H9 (cell line): ENCODE results near the gene FOXO1. TPM values are rescaled to one million over a fixed set of nuclear protein-coding genes. Genes with fewer than 3 reads are reported as not detected.

Source experiments
- DNase-seq: peaks from one replicate; pipeline ENCODE4 v3.0.0-alpha.2; 2017
- H2AFZ ChIP-seq: one replicate; pipeline ENCODE4 v1.6.1; 2013; ENCODE audit warnings: mild to moderate bottlenecking, low read length, control low read depth, moderate library complexity
- H2AK5ac ChIP-seq: 2 replicates; pipeline ENCODE4 v1.6.1; 2013; ENCODE audit warnings: low read length, control low read depth, mixed read lengths; ENCODE audit not compliant: insufficient read length
- H2BK120ac ChIP-seq: one replicate; pipeline ENCODE4 v1.6.1; 2013; ENCODE audit warnings: low read depth, mild to moderate bottlenecking, low read length, control low read depth, inconsistent platforms; ENCODE audit not compliant: poor library complexity, severe bottlenecking
- H2BK12ac ChIP-seq: 2 replicates; pipeline ENCODE4 v1.6.1; 2013; ENCODE audit warnings: low read length, control low read depth, mixed read lengths, low read depth; ENCODE audit not compliant: insufficient read length
- H2BK15ac ChIP-seq: 2 replicates; pipeline ENCODE4 v1.6.1; 2013; ENCODE audit warnings: low read depth, low read length, control low read depth
- H2BK20ac ChIP-seq: one replicate; pipeline ENCODE4 v1.6.1; 2013; ENCODE audit warnings: low read depth, mild to moderate bottlenecking, low read length, control low read depth, inconsistent platforms; ENCODE audit not compliant: poor library complexity, severe bottlenecking
- H2BK5ac ChIP-seq: 2 replicates; pipeline ENCODE4 v1.6.1; 2013; ENCODE audit warnings: low read length, control low read depth, mixed read lengths; ENCODE audit not compliant: insufficient read length
- H3K14ac ChIP-seq: 2 replicates; pipeline ENCODE4 v1.6.1; 2013; ENCODE audit warnings: low read length, control low read depth; ENCODE audit not compliant: insufficient read depth
- H3K18ac ChIP-seq: 2 replicates; pipeline ENCODE4 v1.6.1; 2013; ENCODE audit warnings: low read depth, mild to moderate bottlenecking, mixed read lengths, low read length, control low read depth; ENCODE audit not compliant: insufficient read length
- H3K23ac ChIP-seq: 2 replicates; pipeline ENCODE4 v1.6.1; 2013; ENCODE audit warnings: low read length, control low read depth, mixed read lengths, low read depth; ENCODE audit not compliant: insufficient read length
- H3K23me2 ChIP-seq: 2 replicates; pipeline ENCODE4 v1.6.1; 2013; ENCODE audit warnings: low read depth, mild to moderate bottlenecking, mixed read lengths, low read length, control low read depth; ENCODE audit not compliant: insufficient read length, poor library complexity, severe bottlenecking
- H3K27ac ChIP-seq: 2 replicates; pipeline ENCODE4 v1.5.1; 2013; ENCODE audit warnings: low read length, control low read depth, mixed read lengths, low read depth; ENCODE audit not compliant: insufficient read length
- H3K27me3 ChIP-seq: 2 replicates; pipeline ENCODE4 v1.6.1; 2013; ENCODE audit warnings: low read length, control low read depth, inconsistent platforms; ENCODE audit not compliant: insufficient read depth
- H3K4ac ChIP-seq: 2 replicates; pipeline ENCODE4 v1.6.1; 2013; ENCODE audit warnings: low read depth, mild to moderate bottlenecking, control low read depth, inconsistent platforms, low read length, moderate library complexity
- H3K4me1 ChIP-seq: 2 replicates; pipeline ENCODE4 v1.6.1; 2013; ENCODE audit warnings: low read length, control low read depth, inconsistent platforms; ENCODE audit not compliant: insufficient read depth
- H3K4me2 ChIP-seq: 2 replicates; pipeline ENCODE4 v1.6.1; 2013; ENCODE audit warnings: low read length, control low read depth, mixed read lengths; ENCODE audit not compliant: insufficient read length, insufficient read depth
- H3K56ac ChIP-seq: 2 replicates; pipeline ENCODE4 v1.6.1; 2013; ENCODE audit warnings: low read depth, mild to moderate bottlenecking, mixed read lengths, low read length, control low read depth; ENCODE audit not compliant: insufficient read length
- H3K79me1 ChIP-seq: 2 replicates; pipeline ENCODE4 v1.6.1; 2013; ENCODE audit warnings: low read depth, mild to moderate bottlenecking, moderate library complexity, low read length, control low read depth, inconsistent platforms; ENCODE audit not compliant: insufficient read depth, poor library complexity, severe bottlenecking
- H3K79me2 ChIP-seq: 2 replicates; pipeline ENCODE4 v1.6.1; 2013; ENCODE audit warnings: low read length, control low read depth, inconsistent platforms; ENCODE audit not compliant: insufficient read depth
- H3K9ac ChIP-seq: 2 replicates; pipeline ENCODE4 v1.6.1; 2013; ENCODE audit warnings: low read length, control low read depth, mixed read lengths; ENCODE audit not compliant: insufficient read length; ENCODE audit errors: extremely low read depth
- H3K9me3 ChIP-seq: one replicate; pipeline ENCODE4 v1.6.1; 2013; ENCODE audit warnings: low read depth, low read length, inconsistent platforms; ENCODE audit not compliant: control insufficient read depth
- H3T11ph ChIP-seq: one replicate; pipeline ENCODE4 v1.6.1; 2013; ENCODE audit warnings: mild to moderate bottlenecking, low read length, control low read depth, inconsistent platforms
- H4K20me1 ChIP-seq: one replicate; pipeline ENCODE4 v1.6.1; 2013; ENCODE audit not compliant: control insufficient read depth, insufficient read length, insufficient read depth
- H4K5ac ChIP-seq: 2 replicates; pipeline ENCODE4 v1.6.1; 2013; ENCODE audit warnings: low read depth, mild to moderate bottlenecking, mixed read lengths, low read length, control low read depth; ENCODE audit not compliant: insufficient read length
- H4K8ac ChIP-seq: replicated peaks from 2 replicates; pipeline ENCODE4 v1.6.1; 2013; ENCODE audit warnings: low read length, control low read depth, mixed read lengths, low read depth; ENCODE audit not compliant: insufficient read length
- H4K91ac ChIP-seq: 2 replicates; pipeline ENCODE4 v1.6.1; 2013; ENCODE audit warnings: low read depth, mild to moderate bottlenecking, moderate library complexity, mixed read lengths, low read length, control low read depth; ENCODE audit not compliant: insufficient read length
- H3K27ac Mint-ChIP-seq, 3 experiments: 2 replicates in 2 of 3; 3 replicates in 1 of 3; pipeline ENCODE4 v1.8.0; 2020 to 2021; ENCODE audit warnings: mixed read lengths in 3 of 3, mild to moderate bottlenecking in 1 of 3, moderate library complexity in 1 of 3
- H3K27me3 Mint-ChIP-seq: 2 replicates; pipeline ENCODE4 v1.8.0; 2021; ENCODE audit warnings: low read depth, mild to moderate bottlenecking, moderate library complexity, mixed read lengths
- H3K36me3 Mint-ChIP-seq, 3 experiments: 2 replicates in 2 of 3; 3 replicates in 1 of 3; pipeline ENCODE4 v1.8.0; 2020 to 2021; ENCODE audit warnings: low read depth in 3 of 3, mixed read lengths in 3 of 3; ENCODE audit not compliant: insufficient read depth in 1 of 3
- H3K4me1 Mint-ChIP-seq, 2 experiments: 2 replicates each; pipeline ENCODE4 v1.8.0; 2020; ENCODE audit warnings: mixed read lengths in 2 of 2
- H3K4me3 Mint-ChIP-seq, 2 experiments: 2 replicates in 1 of 2; 3 replicates in 1 of 2; pipeline ENCODE4 v1.8.0; 2020 to 2021; ENCODE audit warnings: mild to moderate bottlenecking in 2 of 2, mixed read lengths in 2 of 2, moderate library complexity in 1 of 2
- H3K9me3 Mint-ChIP-seq, 2 experiments: 2 replicates in 1 of 2; 3 replicates in 1 of 2; pipeline ENCODE4 v1.8.0; 2020; ENCODE audit warnings: mild to moderate bottlenecking in 2 of 2, mixed read lengths in 2 of 2, moderate library complexity in 1 of 2
- CTCF ChIP-seq: fragments of 200-600 bp; sonication (generic); conservative IDR thresholded peaks from 3 replicates; pipeline ENCODE4 v1.8.0; 2021; ENCODE audit warnings: antibody characterized with exemption, mild to moderate bottlenecking
- WGBS: extraction: QIAGEN DNeasy Blood & Tissue Kit; methylation state at CpG from one replicate; pipeline ENCODE4 v1.1.7; 2013; ENCODE audit warnings: missing lambda C conversion rate, low lambda C conversion rate, mixed read lengths; ENCODE audit not compliant: insufficient read length; ENCODE audit errors: extremely low coverage; 5-methylcytosine and 5-hydroxymethylcytosine counted together
- total RNA-seq: library from RNA; stranded (reverse); gene quantifications from 2 replicates; pipeline ENCODE4 v1.2.1, GENCODE V29; 2021

Gene FOXO1
- total RNA-seq, 1 experiment from 2014 or later, result 44.6 TPM

GRCh38 chr13:40527914-40528313, 138.5 kb downstream of the FOXO1 start:
- Histone ChIP-seq H4K5ac (no peak overlapping the region), H3K79me2 (no peaks in the 10 kb centered on the region), H3K4me2 (no peak overlapping the region), H3K27ac (no peak overlapping the region), H2BK120ac (no peak overlapping the region), H4K20me1 (no peaks in the 10 kb centered on the region), H3K9me3 (no peaks in the 10 kb centered on the region), H2BK12ac (no peak overlapping the region), H2BK5ac (no peak overlapping the region), H3K9ac (no peak overlapping the region), H3K56ac (no peak overlapping the region), H3K27me3 (no peaks in the 10 kb centered on the region), H3T11ph (no peak overlapping the region), H2BK15ac (no peak overlapping the region), H4K8ac (no peak overlapping the region), H3K23ac (no peak overlapping the region), H3K79me1 (no peaks in the 10 kb centered on the region), H3K18ac (no peak overlapping the region), H4K91ac (no peak overlapping the region), H2BK20ac (no peak overlapping the region), H2AFZ (no peak overlapping the region), H3K4me1 (no peaks in the 10 kb centered on the region), H3K4ac (no peak overlapping the region), H2AK5ac (no peak overlapping the region), H3K14ac (no peak overlapping the region), H3K23me2 (no peaks in the 10 kb centered on the region)
- no peak overlapping the region for H3K27ac Mint-ChIP-seq
- no peaks in the 10 kb centered on the region for H3K27me3 Mint-ChIP-seq
- H3K9me3 Mint-ChIP-seq, result peaks cover 0 to 4% of the 10 kb centered on the region in 2 experiments; a peak in 3 of 5 replicates
- no CpG with 5 or more reads among the region's 1 CpG for WGBS
- peaks cover 0 to 13% (median 2%) of the 10 kb centered on the region in 3 experiments; a peak in 2 of 7 replicates for H3K36me3 Mint-ChIP-seq
- H3K4me1 Mint-ChIP-seq, result no peaks in the 10 kb centered on the region
- no peak for TF ChIP-seq CTCF
- no peak for DNase-seq
- no peak overlapping the region for H3K4me3 Mint-ChIP-seq
